AG09309 (cell line): ENCODE data around the gene IGF2R.

Experiments used
- DNase-seq: peaks from one replicate; pipeline ENCODE4 v3.0.0-alpha.2; 2010; ENCODE audit warnings: low read depth
- H3K4me3 ChIP-seq: 2 replicates; pipeline ENCODE4 v1.5.1; 2011; ENCODE audit warnings: mild to moderate bottlenecking, low read depth, low read length, moderate library complexity; ENCODE audit not compliant: control insufficient read depth
- CTCF ChIP-seq: IDR thresholded peaks from 2 replicates; pipeline ENCODE4 v1.5.1; 2011; ENCODE audit warnings: mild to moderate bottlenecking, low read depth, low read length, inconsistent platforms; ENCODE audit not compliant: insufficient read depth, control insufficient read depth; ENCODE audit errors: missing control alignments

Gene IGF2R

GRCh38 chr6:159979136-159979874 is 10.4 kb downstream of the IGF2R start:
- H3K4me3 ChIP-seq = no peak overlapping the region
- no peak for TF ChIP-seq CTCF
- no peak for DNase-seq

- no peak overlapping the region for H3K4me3 ChIP-seq
- TF ChIP-seq CTCF = no peak
- DNase-seq = no peak
These were observed 11.6 kb downstream of the IGF2R start for GRCh38 chr6:159980474-159980873.

- H3K4me3 ChIP-seq = no peak overlapping the region
- DNase-seq = no peak
- TF ChIP-seq CTCF = no peak
These were observed 12.2 kb downstream of the IGF2R start for GRCh38 chr6:159981071-159981402.

GRCh38 chr6:159981403-159982245 is 12.7 kb downstream of the IGF2R start:
- DNase-seq = no peak
- no peak for TF ChIP-seq CTCF
- no peak overlapping the region for H3K4me3 ChIP-seq

GRCh38 chr6:159982731-159983506 is 14.0 kb downstream of the IGF2R start:
- DNase-seq = no peak
- TF ChIP-seq CTCF = no peak
- no peak overlapping the region for H3K4me3 ChIP-seq

- no peak for DNase-seq
- no peak overlapping the region for H3K4me3 ChIP-seq
- no peak for TF ChIP-seq CTCF
These were observed 14.8 kb downstream of the IGF2R start for GRCh38 chr6:159983641-159984080.
